DOHH2 (cell line): Measurements from ENCODE around the gene KMT2C.

Source experiments
- CTCF ChIP-seq: fragments of 200-600 bp; sonication (generic); IDR thresholded peaks from one replicate; pipeline ENCODE4 v1.5.1; 2014; ENCODE audit warnings: antibody characterized with exemption, mild to moderate bottlenecking, low read depth, low read length; ENCODE audit not compliant: poor library complexity, severe bottlenecking
- EZH2phosphoT487 ChIP-seq: fragments of 200-600 bp; sonication (generic); IDR thresholded peaks from 2 replicates; pipeline ENCODE4 v1.6.1; 2017; ENCODE audit warnings: borderline replicate concordance, mild to moderate bottlenecking, antibody characterized with exemption, low read length, moderate library complexity, mixed read lengths

GRCh38 chr7:152203095-152203494, 232.7 kb downstream of the KMT2C start:
- no peak for TF ChIP-seq CTCF
- no peak for TF ChIP-seq EZH2phosphoT487
